ENCODE data around the gene CPT1B. TPM values are rescaled to one million over a fixed set of nuclear protein-coding genes. Genes with fewer than 3 reads are reported as not detected.
"Not testable (repeated sequence)": the region's sequence is repeated elsewhere in the genome, so short reads cannot be mapped to it uniquely, and the experiment has no call there.

CPT1B gene
- total RNA-seq, 2 experiments from 2014 or later = 42.9 to 43.7 TPM

GRCh38 chr22:50522806-50523438 lies 55.3 kb downstream of the CPT1B start:
- CTCF ChIA-PET = interaction anchor here (1.3 kb wide), 1 partner anchor 40 kb away, joined by 4 read pairs; the partner anchor contains the start of gene SYCE3
- POLR2A ChIA-PET = interaction anchor here (0.6 to 5.3 kb wide), 6 partner anchors 8 to 79 kb away, joined by 3 to 111 read pairs (median 4); partner anchors contain the start of genes KLHDC7B, LMF2, NCAPH2 and SYCE3
- H3K4me3 Mint-ChIP-seq = peak overlapping the region; percentile 94
- no peaks in the 10 kb centered on the region for H3K27me3 Mint-ChIP-seq
- no peaks in the 10 kb centered on the region for H3K9me3 Mint-ChIP-seq
- no peak for DNase-seq
- TF ChIP-seq, protein P1, sequence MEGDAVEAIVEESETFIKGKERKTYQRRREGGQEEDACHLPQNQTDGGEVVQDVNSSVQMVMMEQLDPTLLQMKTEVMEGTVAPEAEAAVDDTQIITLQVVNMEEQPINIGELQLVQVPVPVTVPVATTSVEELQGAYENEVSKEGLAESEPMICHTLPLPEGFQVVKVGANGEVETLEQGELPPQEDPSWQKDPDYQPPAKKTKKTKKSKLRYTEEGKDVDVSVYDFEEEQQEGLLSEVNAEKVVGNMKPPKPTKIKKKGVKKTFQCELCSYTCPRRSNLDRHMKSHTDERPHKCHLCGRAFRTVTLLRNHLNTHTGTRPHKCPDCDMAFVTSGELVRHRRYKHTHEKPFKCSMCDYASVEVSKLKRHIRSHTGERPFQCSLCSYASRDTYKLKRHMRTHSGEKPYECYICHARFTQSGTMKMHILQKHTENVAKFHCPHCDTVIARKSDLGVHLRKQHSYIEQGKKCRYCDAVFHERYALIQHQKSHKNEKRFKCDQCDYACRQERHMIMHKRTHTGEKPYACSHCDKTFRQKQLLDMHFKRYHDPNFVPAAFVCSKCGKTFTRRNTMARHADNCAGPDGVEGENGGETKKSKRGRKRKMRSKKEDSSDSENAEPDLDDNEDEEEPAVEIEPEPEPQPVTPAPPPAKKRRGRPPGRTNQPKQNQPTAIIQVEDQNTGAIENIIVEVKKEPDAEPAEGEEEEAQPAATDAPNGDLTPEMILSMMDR (IDR thresholded peaks at IDR 0.05) = no peak
- ATAC-seq = no peak
- H3K4me1 Mint-ChIP-seq (ENCODE audit: low read depth) = peaks cover 19% of the 10 kb centered on the region
- H3K27ac Mint-ChIP-seq = no peak overlapping the region
- H3K36me3 Mint-ChIP-seq (ENCODE audit: low read depth) = peaks cover 30% of the 10 kb centered on the region
- intact Hi-C loops (cut with micrococcal nuclease) = no loop called here

- ChIA-PET POLR2A (interaction anchor here (0.6 to 5.3 kb wide), 7 partner anchors 8 to 78 kb away, joined by 3 to 111 read pairs (median 3); partner anchors contain the start of genes KLHDC7B, LMF2, NCAPH2 and SYCE3), CTCF (interaction anchor here (1.3 kb wide), 1 partner anchor 41 kb away, joined by 4 read pairs; the partner anchor contains the start of gene SYCE3)
- no peaks in the 10 kb centered on the region for H3K9me3 Mint-ChIP-seq
- ATAC-seq = no peak
- peaks cover 13% of the 10 kb centered on the region for H3K4me1 Mint-ChIP-seq (ENCODE audit: low read depth)
- no peak overlapping the region for H3K4me3 Mint-ChIP-seq
- H3K36me3 Mint-ChIP-seq (ENCODE audit: low read depth) = peaks cover 27% of the 10 kb centered on the region
- no peak for DNase-seq
- TF ChIP-seq, protein P1 (IDR thresholded peaks at IDR 0.05) = no peak
- H3K27ac Mint-ChIP-seq = no peak overlapping the region
- intact Hi-C loops (cut with micrococcal nuclease) = no loop called here
- no peaks in the 10 kb centered on the region for H3K27me3 Mint-ChIP-seq
Observed at GRCh38 chr22:50522208-50522805, 55.9 kb downstream of the CPT1B start.

DNA sequence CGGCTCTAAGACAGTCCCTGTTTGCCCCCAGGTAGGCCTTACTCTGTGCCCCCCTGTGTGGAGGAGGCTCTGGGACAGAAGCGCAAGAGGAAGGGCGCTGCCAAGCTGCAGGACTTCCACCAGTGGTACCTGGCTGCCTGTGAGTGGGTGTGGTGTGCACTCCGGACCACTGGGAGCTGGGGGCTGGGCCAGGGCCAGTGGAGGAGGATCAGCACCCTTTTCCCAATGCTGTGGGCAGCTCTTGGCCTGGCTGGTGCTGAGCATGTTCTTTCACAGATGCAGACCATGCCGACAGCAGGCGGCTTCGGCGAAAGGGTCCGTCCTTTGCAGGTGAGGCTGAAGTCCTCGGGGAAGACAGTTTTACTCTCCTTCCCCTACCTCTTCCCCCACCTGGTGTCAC lies 56.5 kb downstream of the CPT1B start:
- peaks cover 7% of the 10 kb centered on the region for H3K4me1 Mint-ChIP-seq (ENCODE audit: low read depth)
- H3K27me3 Mint-ChIP-seq = no peaks in the 10 kb centered on the region
- no peaks in the 10 kb centered on the region for H3K9me3 Mint-ChIP-seq
- TF ChIP-seq, protein P1 (IDR thresholded peaks at IDR 0.05) = no peak
- H3K4me3 Mint-ChIP-seq = no peak overlapping the region
- DNase-seq = no peak
- intact Hi-C loops (cut with micrococcal nuclease) = no loop called here
- ChIA-PET POLR2A (interaction anchor here (0.8 to 5.3 kb wide), 3 partner anchors 10 to 17 kb away, joined by 3 to 111 read pairs (median 4); partner anchors contain the start of genes LMF2 and NCAPH2), CTCF (interaction anchor here (1.3 kb wide), 1 partner anchor 41 kb away, joined by 4 read pairs; the partner anchor contains the start of gene SYCE3)
- no peak for ATAC-seq
- no peak overlapping the region for H3K27ac Mint-ChIP-seq
- peaks cover 27% of the 10 kb centered on the region for H3K36me3 Mint-ChIP-seq (ENCODE audit: low read depth)

DNA sequence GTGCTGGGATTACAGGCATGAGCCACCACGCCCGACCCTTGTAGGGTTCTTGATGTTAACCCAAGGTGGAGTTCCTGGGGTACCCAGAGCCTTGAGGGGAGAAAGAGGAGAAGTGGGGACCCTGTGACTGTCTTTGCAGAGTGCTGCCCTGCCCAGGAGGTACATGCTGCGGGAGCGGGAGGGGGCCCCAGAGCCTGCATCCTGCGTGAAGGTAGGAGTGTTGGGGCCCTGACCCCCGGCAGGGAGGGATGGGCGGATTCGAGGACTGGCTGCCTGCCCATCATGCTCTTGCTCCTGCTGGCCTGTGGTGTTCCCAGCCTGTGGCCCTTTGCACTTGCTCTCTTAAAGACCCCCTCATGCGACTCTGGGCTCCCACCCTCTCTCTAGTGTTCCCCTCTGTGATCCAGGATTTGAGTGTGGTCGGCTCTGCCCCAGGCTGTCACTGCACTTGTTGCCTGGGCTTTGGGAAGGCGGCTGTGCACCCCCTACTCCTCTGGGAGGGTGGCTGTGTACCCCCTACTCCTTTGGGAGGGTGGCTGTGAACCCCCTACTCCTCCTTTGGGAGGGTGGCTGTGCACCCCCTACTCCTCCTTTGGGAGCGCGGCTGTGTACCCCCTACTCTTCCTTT lies 57.3 kb downstream of the CPT1B start:
- H3K9me3 Mint-ChIP-seq = no peaks in the 10 kb centered on the region
- intact Hi-C loops (cut with micrococcal nuclease) = no loop called here
- H3K36me3 Mint-ChIP-seq (ENCODE audit: low read depth) = peaks cover 30% of the 10 kb centered on the region
- ChIA-PET CTCF (no interaction called here), POLR2A (interaction anchor here (3.0 to 5.3 kb wide), 2 partner anchors 12 kb away, joined by 26 to 111 read pairs; partner anchors contain the start of genes LMF2 and NCAPH2)
- ATAC-seq = no peak
- H3K27me3 Mint-ChIP-seq = no peaks in the 10 kb centered on the region
- no peak overlapping the region for H3K4me3 Mint-ChIP-seq
- H3K4me1 Mint-ChIP-seq (ENCODE audit: low read depth) = peaks cover 7% of the 10 kb centered on the region
- TF ChIP-seq, protein P1 (IDR thresholded peaks at IDR 0.05) = no peak
- no peak overlapping the region for H3K27ac Mint-ChIP-seq
- no peak for DNase-seq

DNA sequence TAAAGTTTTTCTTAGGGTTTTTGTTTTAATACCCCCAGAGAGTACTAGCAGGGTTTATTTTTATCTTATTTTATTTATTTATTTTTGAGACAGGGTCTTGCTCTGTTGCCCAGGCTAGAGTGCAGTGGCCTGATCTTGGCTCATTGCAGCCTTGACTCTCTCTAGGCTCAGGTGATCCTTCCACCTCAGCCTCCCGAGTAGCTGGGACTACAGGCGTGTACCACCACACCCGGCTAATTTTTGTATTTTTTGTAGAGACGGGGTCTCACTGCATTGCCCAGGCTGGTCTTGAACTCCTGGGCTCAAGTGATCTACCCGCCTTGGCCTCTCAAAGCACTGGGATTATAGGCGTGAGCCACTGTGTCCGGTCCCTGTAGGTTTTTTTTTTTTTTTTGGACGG lies 58.0 kb downstream of the CPT1B start:
- H3K4me3 Mint-ChIP-seq; intact Hi-C loops (cut with micrococcal nuclease); H3K27ac Mint-ChIP-seq; H3K27me3 Mint-ChIP-seq; CTCF ChIA-PET; ATAC-seq; H3K9me3 Mint-ChIP-seq; DNase-seq: not testable (repeated sequence)
- Mint-ChIP-seq H3K36me3 (ENCODE audit: low read depth) (peaks cover 34% of the 10 kb centered on the region), H3K4me1 (ENCODE audit: low read depth) (peaks cover 11% of the 10 kb centered on the region)
- POLR2A ChIA-PET = interaction anchor here (3.0 kb wide), 1 partner anchor 11 kb away, joined by 26 read pairs; the partner anchor contains the start of genes LMF2 and NCAPH2

Measured in activated CD8-positive, alpha-beta T cell treated with anti-CD3 and anti-CD28 coated beads for 36 hours (primary cell).